CD4-positive, alpha-beta memory T cell (primary cell): ENCODE results near the gene LRRN2. TPM values are rescaled to one million over a fixed set of nuclear protein-coding genes. Genes with fewer than 3 reads are reported as not detected.
"Not testable (repeated sequence)": the region's sequence is repeated elsewhere in the genome, so short reads cannot be mapped to it uniquely, and the experiment has no call there.

Experiments used
- CTCF ChIA-PET: fragments of 350-600 bp; sonication (Branson Sonifier 250); formaldehyde crosslinking; loops from one replicate; lab custom pipeline; 2021; ENCODE audit warnings: inconsistent platforms; ENCODE audit not compliant: partially characterized antibody; lab: Charles Lee
- POLR2A ChIA-PET: fragments of 350-600 bp; sonication (Branson Sonifier 250); formaldehyde crosslinking; loops from one replicate; lab custom pipeline; 2021; ENCODE audit not compliant: partially characterized antibody; lab: Charles Lee
- DNase-seq, 5 donors: peaks; one replicate each; pipeline versions ENCODE4 v3.0.0 to v3.0.0-alpha.2; 2020 to 2022; ENCODE audit warnings: mixed read lengths in 1 of 5
- H3K27ac ChIP-seq: one replicate; pipeline ENCODE4 v1.7.0; 2013; ENCODE audit warnings: low read depth, low read length
- H3K27me3 ChIP-seq: 2 replicates; pipeline ENCODE4 v1.7.0; 2013; ENCODE audit warnings: mild to moderate bottlenecking, low read length, moderate library complexity; ENCODE audit not compliant: insufficient read depth
- H3K36me3 ChIP-seq: 2 replicates; pipeline ENCODE4 v1.7.0; 2013; ENCODE audit warnings: mild to moderate bottlenecking, low read length, moderate library complexity; ENCODE audit not compliant: insufficient read depth
- H3K4me1 ChIP-seq: 2 replicates; pipeline ENCODE4 v1.7.0; 2013; ENCODE audit warnings: mild to moderate bottlenecking, low read length, moderate library complexity; ENCODE audit not compliant: insufficient read depth
- H3K4me3 ChIP-seq, 2 donors: one replicate each; pipeline ENCODE4 v1.7.0; 2013; ENCODE audit warnings: low read length in 2 of 2, mild to moderate bottlenecking in 1 of 2
- H3K9me3 ChIP-seq, 2 donors: one replicate each; pipeline ENCODE4 v1.7.0; 2013; ENCODE audit warnings: low read length in 2 of 2, control low read depth in 1 of 2; ENCODE audit not compliant: control insufficient read depth in 1 of 2
- H3K27ac Mint-ChIP-seq, 7 donors: one replicate each; pipeline ENCODE4 v1.8.0; 2020 to 2021; ENCODE audit warnings: mixed read lengths in 7 of 7, mild to moderate bottlenecking in 6 of 7, inconsistent platforms in 3 of 7, moderate library complexity in 3 of 7
- H3K27me3 Mint-ChIP-seq, 2 donors: one replicate each; pipeline ENCODE4 v1.8.0; 2020 to 2021; ENCODE audit warnings: mixed read lengths in 2 of 2
- H3K36me3 Mint-ChIP-seq, 2 donors: one replicate each; pipeline ENCODE4 v1.8.0; 2020 to 2021; ENCODE audit warnings: mixed read lengths in 2 of 2, inconsistent platforms in 1 of 2, mild to moderate bottlenecking in 1 of 2
- H3K4me1 Mint-ChIP-seq, 4 donors: one replicate each; pipeline ENCODE4 v1.8.0; 2020 to 2021; ENCODE audit warnings: mixed read lengths in 4 of 4, mild to moderate bottlenecking in 1 of 4
- H3K4me3 Mint-ChIP-seq, 8 donors: one replicate each; pipeline ENCODE4 v1.8.0; 2020 to 2021; ENCODE audit warnings: mixed read lengths in 8 of 8, mild to moderate bottlenecking in 7 of 8, moderate library complexity in 6 of 8, inconsistent platforms in 3 of 8
- H3K9me3 Mint-ChIP-seq, 8 donors: one replicate each; pipeline ENCODE4 v1.8.0; 2020 to 2021; ENCODE audit warnings: mixed read lengths in 8 of 8, mild to moderate bottlenecking in 5 of 8, inconsistent platforms in 3 of 8, moderate library complexity in 1 of 8
- intact Hi-C: fragments of 100-400 bp; cut with micrococcal nuclease; formaldehyde crosslinking; loops from one replicate; pipeline ENCODE4 v1.15.1; 2023
- polyA plus RNA-seq, 2 donors: library from polyadenylated mRNA; unstranded; fragments of 300-500 nt; fragmentation: Illumina TruSeq; gene quantifications; one replicate each; pipeline ENCODE4 v1.2.3, GENCODE V29; 2021
- total RNA-seq, 2 experiments: library from RNA; stranded (reverse); gene quantifications; one replicate each; pipeline ENCODE4 v1.2.3, GENCODE V29; 2021

Gene LRRN2
- total and polyA plus RNA-seq, 4 experiments from 2014 or later, result not detected

GRCh38 chr1:204574016-204574864, 111.3 kb downstream of the LRRN2 start:
- intact Hi-C loops, result no loop called here
- H3K27ac Mint-ChIP-seq, result peak overlapping the region in 3 of 7 donors; percentile 1 to 35 (median 5)
- H3K4me1 Mint-ChIP-seq, result peaks cover 6 to 20% (median 10%) of the 10 kb centered on the region in 4 donors
- H3K27me3 ChIP-seq, result no peaks in the 10 kb centered on the region
- no peak overlapping the region for H3K4me3 Mint-ChIP-seq
- no peak for DNase-seq
- H3K27me3 Mint-ChIP-seq, result no peaks in the 10 kb centered on the region
- H3K4me3 ChIP-seq, result no peak overlapping the region
- no peaks in the 10 kb centered on the region for H3K36me3 ChIP-seq
- H3K9me3 Mint-ChIP-seq, result no peaks in the 10 kb centered on the region
- no peaks in the 10 kb centered on the region for H3K9me3 ChIP-seq
- POLR2A ChIA-PET, result no interaction called here
- CTCF ChIA-PET, result interaction anchor here (0.9 to 2.3 kb wide), 5 partner anchors 8 to 233 kb away, joined by 3 to 14 read pairs (median 3); no protein-coding TSS in a partner anchor
- peaks cover 13% of the 10 kb centered on the region for H3K4me1 ChIP-seq
- H3K36me3 Mint-ChIP-seq, result peaks cover 17 to 37% of the 10 kb centered on the region in 2 donors
- no peak overlapping the region for H3K27ac ChIP-seq

GRCh38 chr1:204572923-204573922, 112.3 kb downstream of the LRRN2 start:
- Mint-ChIP-seq H3K4me1 (peaks cover 0 to 10% (median under 1%) of the 10 kb centered on the region in 4 donors), H3K4me3 (no peak overlapping the region), H3K27ac (peak overlapping the region in 2 of 7 donors; percentile 32 to 48), H3K9me3 (no peaks in the 10 kb centered on the region), H3K27me3 (no peaks in the 10 kb centered on the region), H3K36me3 (peaks cover 24 to 44% of the 10 kb centered on the region in 2 donors)
- POLR2A ChIA-PET, result no interaction called here
- no peak overlapping the region for H3K4me3 ChIP-seq
- H3K27ac ChIP-seq, result no peak overlapping the region
- H3K4me1 ChIP-seq, result peaks cover 2% of the 10 kb centered on the region
- H3K27me3 ChIP-seq, result no peaks in the 10 kb centered on the region
- intact Hi-C loops, result no loop called here
- H3K36me3 ChIP-seq, result no peaks in the 10 kb centered on the region
- no peak for DNase-seq
- CTCF ChIA-PET, result interaction anchor here (1.0 to 2.3 kb wide), 5 partner anchors 7 to 234 kb away, joined by 3 to 14 read pairs (median 3); no protein-coding TSS in a partner anchor
- no peaks in the 10 kb centered on the region for H3K9me3 ChIP-seq

- no peaks in the 10 kb centered on the region for H3K9me3 Mint-ChIP-seq
- H3K4me1 ChIP-seq, result no peaks in the 10 kb centered on the region
- no peaks in the 10 kb centered on the region for H3K36me3 ChIP-seq
- CTCF ChIA-PET, result interaction anchor here (1.8 kb wide), 1 partner anchor 235 kb away, joined by 8 read pairs; no protein-coding TSS in a partner anchor
- peaks cover 32 to 50% of the 10 kb centered on the region in 2 donors for H3K36me3 Mint-ChIP-seq
- H3K27me3 ChIP-seq, result no peaks in the 10 kb centered on the region
- H3K4me3 Mint-ChIP-seq, result no peak overlapping the region
- no peak for DNase-seq
- H3K9me3 ChIP-seq, result no peaks in the 10 kb centered on the region
- no peak overlapping the region for H3K27ac ChIP-seq
- H3K27ac Mint-ChIP-seq, result peak overlapping the region in 1 of 7 donors; percentile 25
- peaks cover 0 to 7% (median under 1%) of the 10 kb centered on the region in 4 donors for H3K4me1 Mint-ChIP-seq
- no peaks in the 10 kb centered on the region for H3K27me3 Mint-ChIP-seq
- POLR2A ChIA-PET, result no interaction called here
- intact Hi-C loops, result no loop called here
- no peak overlapping the region for H3K4me3 ChIP-seq
Observed at GRCh38 chr1:204571631-204572030, 113.9 kb downstream of the LRRN2 start.

GRCh38 chr1:204571128-204571527, 114.4 kb downstream of the LRRN2 start:
- H3K9me3 Mint-ChIP-seq, result no peaks in the 10 kb centered on the region
- Histone ChIP-seq H3K4me1 (peaks cover 1% of the 10 kb centered on the region), H3K27ac (no peak overlapping the region), H3K36me3 (no peaks in the 10 kb centered on the region), H3K9me3 (no peaks in the 10 kb centered on the region), H3K4me3 (no peak overlapping the region), H3K27me3 (no peaks in the 10 kb centered on the region)
- DNase-seq, result no peak
- no peaks in the 10 kb centered on the region for H3K27me3 Mint-ChIP-seq
- ChIA-PET POLR2A (no interaction called here), CTCF (interaction anchor here (0.7 kb wide), 1 partner anchor 316 kb away, joined by 3 read pairs; no protein-coding TSS in a partner anchor)
- no peak overlapping the region for H3K4me3 Mint-ChIP-seq
- peak overlapping the region in 3 of 7 donors; percentile 25 to 42 (median 35) for H3K27ac Mint-ChIP-seq
- intact Hi-C loops, result no loop called here
- peaks cover 0 to 6% (median 2%) of the 10 kb centered on the region in 4 donors for H3K4me1 Mint-ChIP-seq
- H3K36me3 Mint-ChIP-seq, result peaks cover 32 to 52% of the 10 kb centered on the region in 2 donors

GRCh38 chr1:204570021-204570420, 115.5 kb downstream of the LRRN2 start:
- peak overlapping the region in 1 of 7 donors; percentile 17 for H3K27ac Mint-ChIP-seq
- H3K27me3 ChIP-seq, H3K9me3 Mint-ChIP-seq, H3K27me3 Mint-ChIP-seq, POLR2A ChIA-PET, intact Hi-C loops, H3K4me3 ChIP-seq, CTCF ChIA-PET, H3K4me3 Mint-ChIP-seq, DNase-seq, H3K27ac ChIP-seq, H3K9me3 ChIP-seq, H3K36me3 ChIP-seq: not testable (repeated sequence)
- peaks cover 10 to 14% (median 12%) of the 10 kb centered on the region in 4 donors for H3K4me1 Mint-ChIP-seq
- peaks cover 12% of the 10 kb centered on the region for H3K4me1 ChIP-seq
- peaks cover 32 to 56% of the 10 kb centered on the region in 2 donors for H3K36me3 Mint-ChIP-seq

- Histone ChIP-seq H3K36me3 (no peaks in the 10 kb centered on the region), H3K4me1 (peaks cover 18% of the 10 kb centered on the region), H3K9me3 (no peaks in the 10 kb centered on the region), H3K27ac (no peak overlapping the region), H3K4me3 (no peak overlapping the region), H3K27me3 (no peaks in the 10 kb centered on the region)
- Mint-ChIP-seq H3K4me3 (no peak overlapping the region), H3K4me1 (peaks cover 15 to 19% (median 16%) of the 10 kb centered on the region in 4 donors), H3K9me3 (no peaks in the 10 kb centered on the region), H3K36me3 (peaks cover 32 to 58% of the 10 kb centered on the region in 2 donors), H3K27me3 (no peaks in the 10 kb centered on the region), H3K27ac (peak overlapping the region in 2 of 7 donors; percentile 11 to 42)
- intact Hi-C loops, result loop anchor here (5.0 kb wide), 1 partner anchor 52 kb away; the partner anchor contains the start of gene MDM4
- ChIA-PET CTCF (no interaction called here), POLR2A (no interaction called here)
- no peak for DNase-seq
Observed at GRCh38 chr1:204569478-204569877, 116.1 kb downstream of the LRRN2 start.
